Hepatocyte (in vitro differentiated cells): ENCODE results near the gene UAP1.

Source experiments
- EZH2 ChIP-seq: fragments of 200-600 bp; sonication (generic); IDR thresholded peaks from 2 replicates; pipeline ENCODE4 v1.6.1; 2016; ENCODE audit warnings: antibody characterized with exemption, mild to moderate bottlenecking, borderline replicate concordance
- TF ChIP-seq, protein P1 (sequence below): fragments of 200-600 bp; sonication (generic); IDR thresholded peaks from 2 replicates; pipeline ENCODE4 v1.5.1; 2016; ENCODE audit warnings: antibody characterized with exemption, mild to moderate bottlenecking; ENCODE audit not compliant: poor library complexity

DNA sequence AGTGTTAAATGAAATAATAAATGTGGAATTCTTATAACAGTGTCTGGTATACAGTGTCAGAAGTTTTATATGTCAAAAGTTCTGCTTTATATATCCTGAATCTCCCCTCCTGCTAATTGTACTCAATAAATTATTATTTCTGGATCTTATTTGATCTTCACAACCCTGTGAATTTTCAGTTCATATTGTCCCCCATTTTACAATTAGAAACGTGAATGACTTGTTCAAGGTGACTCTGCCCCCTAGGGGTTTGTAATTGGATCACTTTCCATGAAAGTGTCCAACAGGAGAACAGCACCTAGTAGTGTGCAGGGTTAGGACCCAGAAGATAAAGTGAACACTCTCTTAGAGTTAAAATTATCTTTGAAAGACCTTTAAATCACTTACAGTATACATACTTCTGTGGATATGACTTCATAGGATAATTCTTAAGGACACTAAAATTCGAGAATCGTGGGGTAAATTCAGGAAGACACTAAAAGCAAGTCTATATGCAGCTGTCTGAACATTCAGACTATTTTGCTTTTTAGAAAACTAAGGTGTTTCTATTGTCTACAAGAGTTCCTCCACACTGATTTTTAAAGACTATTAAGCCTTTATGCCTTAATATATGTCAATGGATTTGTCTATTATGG, 66.3 kb downstream of the UAP1 start:
- TF ChIP-seq, protein P1, sequence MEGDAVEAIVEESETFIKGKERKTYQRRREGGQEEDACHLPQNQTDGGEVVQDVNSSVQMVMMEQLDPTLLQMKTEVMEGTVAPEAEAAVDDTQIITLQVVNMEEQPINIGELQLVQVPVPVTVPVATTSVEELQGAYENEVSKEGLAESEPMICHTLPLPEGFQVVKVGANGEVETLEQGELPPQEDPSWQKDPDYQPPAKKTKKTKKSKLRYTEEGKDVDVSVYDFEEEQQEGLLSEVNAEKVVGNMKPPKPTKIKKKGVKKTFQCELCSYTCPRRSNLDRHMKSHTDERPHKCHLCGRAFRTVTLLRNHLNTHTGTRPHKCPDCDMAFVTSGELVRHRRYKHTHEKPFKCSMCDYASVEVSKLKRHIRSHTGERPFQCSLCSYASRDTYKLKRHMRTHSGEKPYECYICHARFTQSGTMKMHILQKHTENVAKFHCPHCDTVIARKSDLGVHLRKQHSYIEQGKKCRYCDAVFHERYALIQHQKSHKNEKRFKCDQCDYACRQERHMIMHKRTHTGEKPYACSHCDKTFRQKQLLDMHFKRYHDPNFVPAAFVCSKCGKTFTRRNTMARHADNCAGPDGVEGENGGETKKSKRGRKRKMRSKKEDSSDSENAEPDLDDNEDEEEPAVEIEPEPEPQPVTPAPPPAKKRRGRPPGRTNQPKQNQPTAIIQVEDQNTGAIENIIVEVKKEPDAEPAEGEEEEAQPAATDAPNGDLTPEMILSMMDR = peak; percentile 40
- TF ChIP-seq EZH2 = no peak
